Keratinocyte (primary cell): ENCODE data around the gene NCOA6.

Experiments
- EZH2 ChIP-seq: IDR thresholded peaks from one replicate; pipeline ENCODE4 v1.6.1; 2012; ENCODE audit warnings: inconsistent platforms, mild to moderate bottlenecking, low read length, moderate library complexity
- TF ChIP-seq, protein P1 (sequence below), 3 experiments: IDR thresholded peaks in 1 of 3; conservative IDR thresholded peaks in 1 of 3; optimal IDR thresholded peaks in 1 of 3; 2 replicates in 2 of 3; 3 replicates in 1 of 3; pipeline versions ENCODE3 to v1.5.1; 2011; ENCODE audit warnings: low read length in 3 of 3, mild to moderate bottlenecking in 3 of 3, moderate library complexity in 2 of 3, control low read depth in 1 of 3, inconsistent platforms in 1 of 3; ENCODE audit not compliant: insufficient read depth in 2 of 3; ENCODE audit errors: extremely low read depth in 1 of 3

GRCh38 chr20:34706912-34707784 lies 118.3 kb downstream of the NCOA6 start:
- TF ChIP-seq, protein P1, sequence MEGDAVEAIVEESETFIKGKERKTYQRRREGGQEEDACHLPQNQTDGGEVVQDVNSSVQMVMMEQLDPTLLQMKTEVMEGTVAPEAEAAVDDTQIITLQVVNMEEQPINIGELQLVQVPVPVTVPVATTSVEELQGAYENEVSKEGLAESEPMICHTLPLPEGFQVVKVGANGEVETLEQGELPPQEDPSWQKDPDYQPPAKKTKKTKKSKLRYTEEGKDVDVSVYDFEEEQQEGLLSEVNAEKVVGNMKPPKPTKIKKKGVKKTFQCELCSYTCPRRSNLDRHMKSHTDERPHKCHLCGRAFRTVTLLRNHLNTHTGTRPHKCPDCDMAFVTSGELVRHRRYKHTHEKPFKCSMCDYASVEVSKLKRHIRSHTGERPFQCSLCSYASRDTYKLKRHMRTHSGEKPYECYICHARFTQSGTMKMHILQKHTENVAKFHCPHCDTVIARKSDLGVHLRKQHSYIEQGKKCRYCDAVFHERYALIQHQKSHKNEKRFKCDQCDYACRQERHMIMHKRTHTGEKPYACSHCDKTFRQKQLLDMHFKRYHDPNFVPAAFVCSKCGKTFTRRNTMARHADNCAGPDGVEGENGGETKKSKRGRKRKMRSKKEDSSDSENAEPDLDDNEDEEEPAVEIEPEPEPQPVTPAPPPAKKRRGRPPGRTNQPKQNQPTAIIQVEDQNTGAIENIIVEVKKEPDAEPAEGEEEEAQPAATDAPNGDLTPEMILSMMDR (optimal IDR thresholded peaks at IDR 0.05 in 1 of 3, IDR thresholded peaks at IDR 0.05 in 1 of 3, conservative IDR thresholded peaks at IDR 0.05 in 1 of 3; ENCODE audit: extremely low read depth in 1 of 3, insufficient read depth in 2 of 3, low read length in 3 of 3) = no peak
- no peak for TF ChIP-seq EZH2
